Measurements from ENCODE around the gene CRACR2A.

Gene CRACR2A

DNA sequence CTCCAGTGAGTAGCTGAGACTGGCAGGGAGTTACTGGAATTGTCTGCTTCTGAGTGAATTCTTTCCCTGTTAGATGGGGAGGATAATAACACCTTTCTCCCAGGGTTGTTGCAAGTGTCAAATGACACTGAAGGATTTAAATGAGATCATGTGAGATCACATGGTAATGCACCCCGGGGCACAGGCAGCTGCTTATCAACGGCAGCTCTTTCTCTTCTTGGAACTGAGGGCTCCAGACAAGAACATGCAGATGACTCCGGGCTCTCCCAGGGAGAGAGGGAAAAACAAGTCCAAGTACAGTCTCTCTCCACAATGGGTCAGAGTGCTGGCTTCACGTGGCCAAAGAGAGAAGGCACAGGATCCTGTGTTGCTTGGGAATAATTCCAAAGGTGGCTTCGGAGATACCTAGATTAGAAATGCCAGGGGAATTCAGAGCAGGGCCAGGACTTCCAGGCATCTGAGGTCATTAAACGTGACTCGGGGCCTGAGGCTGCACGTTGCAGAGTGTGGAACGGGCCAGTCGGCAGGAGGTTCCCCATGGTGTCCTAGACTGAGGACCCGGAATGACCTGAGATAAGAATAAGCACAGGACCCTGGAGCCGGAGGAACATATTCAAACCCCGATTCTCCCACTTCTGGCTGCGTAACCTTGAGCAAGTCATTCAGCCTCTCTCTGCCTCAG is 152.7 kb downstream of the CRACR2A start:
- no peak for DNase-seq

DNA sequence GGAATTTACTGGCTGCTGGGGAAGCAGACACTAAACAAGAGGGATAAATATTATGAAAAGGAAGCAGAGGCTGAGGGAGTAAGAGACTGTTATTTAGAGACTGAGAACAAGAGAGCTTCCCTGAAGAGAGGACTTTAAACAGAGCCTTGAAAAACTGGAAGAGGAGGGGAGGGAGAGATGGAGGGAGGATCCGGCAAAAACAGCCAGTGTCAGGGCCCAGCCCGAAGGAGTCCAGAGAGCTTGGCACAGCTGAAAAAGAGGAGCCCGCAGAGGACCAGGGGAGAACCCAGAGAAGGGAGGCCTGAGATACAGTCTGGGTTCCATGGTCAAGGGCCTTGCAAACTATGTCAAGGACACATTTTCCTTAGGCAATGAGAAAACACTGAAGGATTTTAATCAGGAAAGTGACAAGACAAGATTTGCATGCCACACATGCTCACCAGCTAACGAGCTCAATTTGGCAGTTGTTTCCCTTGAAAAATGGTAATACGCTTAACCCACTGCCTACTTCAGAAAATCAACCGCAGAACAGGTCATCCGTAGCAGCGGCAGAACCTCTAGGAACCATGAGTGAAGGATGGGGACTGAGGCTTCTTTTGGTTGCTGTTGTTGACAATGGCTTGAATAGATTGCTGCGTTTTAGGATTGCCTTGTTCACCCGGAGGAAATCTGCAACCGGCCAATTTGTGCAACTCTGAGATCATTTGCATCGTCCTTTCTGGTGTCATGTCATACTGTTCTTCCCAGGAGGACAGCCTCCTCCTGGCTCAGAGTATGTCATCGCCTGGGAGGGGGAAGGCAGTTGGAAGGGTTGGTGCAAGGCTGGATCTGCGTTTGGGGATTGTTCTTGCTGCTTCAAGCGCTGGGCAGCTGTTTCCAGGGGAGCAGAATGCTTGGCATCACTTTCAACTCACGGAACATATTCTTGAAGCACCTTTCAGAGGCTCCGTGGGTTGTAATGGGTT is 153.7 kb downstream of the CRACR2A start:
- no peak for DNase-seq

- DNase-seq: no peak
Observed at GRCh38 chr12:3597526-3598210, 155.2 kb downstream of the CRACR2A start.

- DNase-seq: no peak
Observed at GRCh38 chr12:3596703-3597415, 156.1 kb downstream of the CRACR2A start.

DNA sequence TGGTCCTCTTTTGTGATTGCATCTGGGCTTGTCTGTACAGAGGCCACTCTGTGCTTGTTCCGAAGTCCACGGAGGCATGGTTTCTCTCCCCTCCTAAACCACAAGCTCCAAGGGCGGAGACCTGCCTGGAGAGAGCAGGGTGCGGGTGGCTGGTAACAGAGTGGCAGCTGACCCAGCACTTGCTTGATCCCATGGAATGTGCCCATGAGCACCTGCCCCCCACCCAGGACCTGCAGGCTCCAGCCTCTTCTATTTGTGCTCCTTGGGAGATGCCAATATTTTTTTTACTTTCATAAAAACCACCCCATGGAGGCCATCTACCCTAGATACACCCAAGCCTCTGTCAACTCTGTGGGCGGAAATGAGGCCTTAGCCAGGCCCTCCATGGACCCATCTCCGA is 157.2 kb downstream of the CRACR2A start:
- no peak for DNase-seq

GRCh38 chr12:3594966-3595365 is 157.9 kb downstream of the CRACR2A start:
- no peak for DNase-seq

DNA sequence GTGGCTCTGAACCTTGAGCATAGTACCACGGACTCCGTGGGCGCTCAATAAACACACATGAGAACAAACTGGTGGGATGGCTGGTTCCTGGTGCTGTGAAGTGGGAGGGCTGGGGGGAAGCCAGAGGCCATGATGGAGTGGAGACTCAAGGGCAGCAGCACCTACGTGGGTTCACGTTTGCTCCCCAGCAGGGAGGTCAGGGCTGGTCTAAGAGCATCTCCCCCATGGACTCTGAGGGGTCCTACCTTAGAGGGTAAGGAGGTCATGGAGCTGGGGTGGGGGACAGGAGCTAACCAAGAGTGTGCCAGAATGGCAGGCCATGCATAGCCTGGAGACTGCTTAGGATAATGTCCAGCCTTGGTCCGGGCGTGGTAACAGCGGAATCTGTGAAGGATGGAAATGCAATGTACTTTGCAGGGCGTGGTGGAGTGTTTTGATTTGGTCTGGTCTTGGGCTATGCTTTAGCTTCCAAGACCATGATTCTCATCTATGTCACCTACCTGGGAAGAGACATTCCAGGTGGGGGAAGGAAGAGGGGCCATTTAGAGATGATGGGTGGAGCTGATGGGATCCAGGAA is 158.9 kb downstream of the CRACR2A start:
- no peak for DNase-seq

- DNase-seq: no peak
Observed at GRCh38 chr12:3592856-3593625, 159.9 kb downstream of the CRACR2A start.

DNA sequence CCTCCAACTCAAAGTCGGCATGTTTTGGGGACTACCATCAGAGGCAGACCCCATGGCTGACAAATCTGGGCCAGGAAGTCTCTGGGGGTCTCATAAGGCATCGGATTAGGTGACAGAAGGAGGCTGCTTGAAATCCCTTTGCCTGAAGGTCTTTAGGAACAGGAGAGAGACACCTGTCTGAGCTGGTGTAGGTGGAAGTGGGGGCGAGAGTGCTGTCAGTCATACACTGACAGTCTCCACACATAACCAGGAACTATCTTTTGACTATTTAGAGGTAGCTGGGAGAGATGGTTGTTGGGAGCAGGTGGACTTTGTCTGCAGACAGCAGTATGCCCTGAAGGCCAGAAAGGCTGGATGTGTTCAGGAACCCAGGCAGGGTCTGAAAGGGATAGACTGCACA is 163.2 kb downstream of the CRACR2A start:
- no peak for DNase-seq

- DNase-seq: no peak
Observed at GRCh38 chr12:3587402-3588013, 165.4 kb downstream of the CRACR2A start.

DNA sequence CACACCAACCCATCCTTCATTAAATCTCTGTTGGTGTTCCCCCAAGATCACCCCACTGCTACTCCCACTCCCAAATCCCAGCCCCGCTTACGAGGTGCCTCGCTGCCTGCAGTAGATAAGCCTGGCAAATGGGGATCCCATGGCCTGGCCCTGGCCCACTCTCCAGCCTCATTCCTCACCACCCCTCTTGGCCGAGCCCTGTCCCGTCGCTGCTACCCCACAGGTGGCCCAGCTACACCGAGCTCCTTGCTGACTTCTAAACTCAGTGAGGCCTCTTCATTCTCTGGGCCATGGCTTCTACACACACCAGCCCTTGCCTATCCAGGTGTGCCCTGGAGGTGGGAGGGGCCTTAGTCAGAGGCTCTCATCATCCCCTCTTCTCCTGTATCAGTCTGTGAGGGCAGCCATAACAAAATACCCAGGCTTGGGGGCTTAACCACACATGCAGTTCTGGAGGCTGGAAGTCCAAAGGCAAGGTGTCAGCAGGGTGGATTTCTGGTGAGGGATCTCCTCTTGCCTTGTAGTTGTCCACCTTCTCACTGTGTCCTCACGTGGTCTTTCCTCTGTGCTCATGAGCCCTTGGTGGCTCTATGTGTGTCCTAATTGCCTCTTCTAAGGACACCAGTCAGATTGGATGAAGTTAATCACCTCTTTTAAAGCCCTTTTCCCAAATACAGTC is 169.1 kb downstream of the CRACR2A start:
- DNase-seq: no peak

GRCh38 chr12:3580094-3580749 is 172.7 kb downstream of the CRACR2A start:
- no peak for DNase-seq

GRCh38 chr12:3579446-3580093 is 173.3 kb downstream of the CRACR2A start:
- no peak for DNase-seq

GRCh38 chr12:3578557-3578956 is 174.4 kb downstream of the CRACR2A start:
- no peak for DNase-seq

DNA sequence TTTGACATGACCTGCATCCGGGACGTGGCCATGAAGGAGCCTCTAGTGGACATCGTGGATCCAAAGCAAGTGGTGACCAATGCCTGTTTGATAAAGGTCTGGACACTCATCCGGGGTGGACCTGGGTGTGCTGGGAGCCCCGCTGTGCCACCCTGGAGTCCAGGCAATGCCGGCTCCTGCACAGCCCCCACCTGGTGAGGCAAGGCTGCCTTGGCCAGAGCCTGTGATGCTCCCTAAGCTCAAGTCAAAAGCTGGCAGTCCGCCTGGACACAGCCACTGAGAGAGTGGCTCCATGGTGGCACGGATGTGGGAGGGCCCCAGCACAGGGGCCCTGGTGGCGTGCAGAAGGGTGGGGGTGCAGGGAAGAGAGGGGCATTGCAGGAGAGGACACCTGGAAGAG is 176.0 kb downstream of the CRACR2A start:
- DNase-seq: no peak

DNA sequence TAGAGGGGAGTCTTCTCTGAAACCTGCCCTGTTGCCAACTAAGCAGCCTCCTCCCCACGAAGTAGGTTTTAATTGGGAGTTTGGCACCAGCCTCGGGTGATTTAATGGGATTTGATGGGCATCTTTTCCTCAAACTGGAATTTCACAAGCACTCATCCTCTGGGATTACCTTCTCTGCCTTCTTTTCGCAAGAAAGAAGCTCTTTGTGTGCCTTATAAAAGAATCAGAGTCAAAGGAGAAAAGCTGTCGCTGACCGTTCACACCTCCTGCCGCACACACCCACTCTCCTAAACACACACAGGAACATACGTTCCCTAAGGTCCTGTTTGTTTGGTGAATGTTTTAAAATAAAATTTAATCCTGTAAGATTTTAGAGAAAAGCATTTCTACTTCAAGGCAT is 177.9 kb downstream of the CRACR2A start:
- no peak for DNase-seq

DNA sequence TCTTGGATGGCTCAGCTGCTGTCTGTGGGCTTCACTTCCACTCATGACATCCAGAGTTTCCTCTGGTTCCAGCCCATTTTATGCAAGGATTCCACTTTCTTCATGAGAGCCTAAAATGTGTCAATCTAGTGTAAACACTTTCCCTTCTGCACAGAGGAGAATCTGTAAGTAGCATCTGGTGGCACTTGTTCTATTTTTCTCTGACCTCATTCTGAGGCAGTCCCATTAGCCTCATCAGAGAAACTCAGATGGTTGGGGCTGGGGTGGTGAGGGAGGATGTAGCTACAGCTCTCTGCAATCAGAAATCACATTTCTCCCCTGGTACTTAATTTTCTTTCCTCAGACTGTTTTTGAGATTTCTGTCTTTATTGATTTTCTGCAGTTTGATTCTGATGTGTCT is 180.3 kb downstream of the CRACR2A start:
- no peak for DNase-seq

DNA sequence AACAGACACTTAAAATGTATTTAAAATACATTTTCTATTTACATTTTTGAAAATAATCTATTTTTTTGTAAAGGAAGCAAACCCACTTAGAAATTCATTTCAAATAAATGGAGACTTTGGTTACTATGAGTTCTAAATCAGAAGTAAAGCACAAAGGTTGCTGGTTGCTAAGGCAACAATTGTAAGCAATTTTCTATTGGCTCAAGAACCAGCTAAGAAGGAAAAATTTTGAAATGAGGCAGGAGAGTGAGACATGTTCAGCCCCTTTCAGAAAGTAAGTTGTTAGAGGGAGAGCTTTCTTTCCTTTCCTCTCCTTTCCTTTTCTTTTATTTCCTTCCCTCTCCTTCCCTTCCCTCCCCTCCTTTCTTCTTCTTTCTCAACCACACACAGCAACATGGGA is 181.2 kb downstream of the CRACR2A start:
- DNase-seq: no peak
